HEK293T (cell line): ENCODE results near the gene CYP2W1.

Source experiments
- CTCF ChIA-PET: fragments of 350-600 bp; formaldehyde crosslinking; extraction: SDS; loops from one replicate; lab custom pipeline; 2021; ENCODE audit warnings: antibody characterized with exemption, inconsistent platforms; lab: Yijun Ruan, JAX
- POLR2A ChIA-PET: fragments of 350-600 bp; formaldehyde crosslinking; extraction: SDS; loops from one replicate; lab custom pipeline; 2020; ENCODE audit warnings: antibody characterized with exemption, inconsistent platforms; lab: Yijun Ruan, JAX
- DNase-seq: peaks from one replicate; pipeline ENCODE4 v3.0.0; 2012; ENCODE audit warnings: mixed read lengths; ENCODE audit errors: extremely low spot score
- ARNT ChIP-seq: fragments of 450-650 bp; IDR thresholded peaks from 2 replicates; pipeline ENCODE4 v1.6.1; 2017; ENCODE audit warnings: mild to moderate bottlenecking
- BHLHE40 ChIP-seq: fragments of 450-650 bp; IDR thresholded peaks from 2 replicates; pipeline ENCODE4 v1.6.1; 2016; ENCODE audit warnings: mild to moderate bottlenecking, moderate library complexity, borderline replicate concordance
- CTBP1 ChIP-seq: fragments of 450-650 bp; IDR thresholded peaks from 2 replicates; pipeline ENCODE4 v1.6.1; 2016; ENCODE audit warnings: borderline replicate concordance
- ELF4 ChIP-seq: fragments of 450-650 bp; IDR thresholded peaks from 2 replicates; pipeline ENCODE4 v1.6.1; 2017; ENCODE audit warnings: antibody characterized with exemption
- FOXA1 ChIP-seq: fragments of 450-650 bp; IDR thresholded peaks from 2 replicates; pipeline ENCODE4 v1.6.1; 2016; ENCODE audit warnings: mild to moderate bottlenecking
- FOXK2 ChIP-seq: fragments of 450-650 bp; IDR thresholded peaks from 2 replicates; pipeline ENCODE4 v1.6.1; 2016; ENCODE audit warnings: mild to moderate bottlenecking
- FOXM1 ChIP-seq: fragments of 450-650 bp; IDR thresholded peaks from 2 replicates; pipeline ENCODE4 v1.6.1; 2017; ENCODE audit warnings: mild to moderate bottlenecking, borderline replicate concordance
- HDGF ChIP-seq: fragments of 450-650 bp; IDR thresholded peaks from 2 replicates; pipeline ENCODE4 v1.6.1; 2017; ENCODE audit warnings: antibody characterized with exemption, borderline replicate concordance
- L3MBTL2 ChIP-seq: fragments of 450-650 bp; conservative IDR thresholded peaks from 2 replicates; pipeline ENCODE4 v1.6.1; 2016; ENCODE audit warnings: mild to moderate bottlenecking
- LEF1 ChIP-seq: fragments of 450-650 bp; IDR thresholded peaks from 2 replicates; pipeline ENCODE4 v1.6.1; 2017; ENCODE audit warnings: mild to moderate bottlenecking, borderline replicate concordance
- NFRKB ChIP-seq: fragments of 450-650 bp; IDR thresholded peaks from 2 replicates; pipeline ENCODE4 v1.6.1; 2016; ENCODE audit warnings: mild to moderate bottlenecking, moderate library complexity
- SP1 ChIP-seq: fragments of 450-650 bp; IDR thresholded peaks from 2 replicates; pipeline ENCODE4 v1.6.1; 2017
- SUZ12 ChIP-seq: fragments of 450-650 bp; IDR thresholded peaks from 2 replicates; pipeline ENCODE4 v1.6.1; 2016; ENCODE audit warnings: mild to moderate bottlenecking
- TARDBP ChIP-seq: fragments of 450-650 bp; IDR thresholded peaks from 2 replicates; pipeline ENCODE4 v1.6.1; 2016
- ZNF384 ChIP-seq: fragments of 450-650 bp; IDR thresholded peaks from 2 replicates; pipeline ENCODE4 v1.6.1; 2016
- TF ChIP-seq, protein P1 (sequence below): fragments of 450-650 bp; IDR thresholded peaks from 2 replicates; pipeline ENCODE4 v1.6.1; 2016

The CYP2W1 gene

DNA sequence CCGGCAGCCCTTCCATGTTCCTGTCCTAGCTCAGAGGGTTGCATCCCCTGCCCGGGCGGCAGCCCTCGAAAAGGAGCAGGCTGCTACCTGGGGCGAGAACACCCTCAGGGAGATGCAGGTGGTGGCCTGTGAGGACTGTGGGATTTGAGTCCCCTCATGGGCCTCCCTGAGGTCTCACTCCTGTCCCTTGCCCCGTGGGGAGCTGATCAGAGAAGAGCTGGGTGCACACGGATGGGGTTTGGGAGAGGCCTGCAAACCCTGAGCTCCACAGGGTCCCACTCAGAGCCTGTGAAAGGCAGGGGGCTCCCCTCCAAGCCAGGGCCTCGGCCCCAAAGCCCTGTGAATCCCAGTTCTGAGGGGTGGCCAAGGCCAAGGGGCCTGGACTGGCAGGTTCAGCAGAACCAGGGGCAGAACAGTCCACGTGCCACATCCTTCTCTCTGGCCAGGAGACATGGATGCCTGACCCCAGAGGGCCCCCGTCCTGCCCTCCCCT is 424 bp upstream of the CYP2W1 start:
- TF ChIP-seq FOXM1 (no peak), L3MBTL2 (no peak), SP1 (no peak), ZNF384 (no peak), ARNT (no peak), SUZ12 (no peak), NFRKB (no peak), LEF1 (no peak), FOXK2 (no peak)
- TF ChIP-seq, protein P1, sequence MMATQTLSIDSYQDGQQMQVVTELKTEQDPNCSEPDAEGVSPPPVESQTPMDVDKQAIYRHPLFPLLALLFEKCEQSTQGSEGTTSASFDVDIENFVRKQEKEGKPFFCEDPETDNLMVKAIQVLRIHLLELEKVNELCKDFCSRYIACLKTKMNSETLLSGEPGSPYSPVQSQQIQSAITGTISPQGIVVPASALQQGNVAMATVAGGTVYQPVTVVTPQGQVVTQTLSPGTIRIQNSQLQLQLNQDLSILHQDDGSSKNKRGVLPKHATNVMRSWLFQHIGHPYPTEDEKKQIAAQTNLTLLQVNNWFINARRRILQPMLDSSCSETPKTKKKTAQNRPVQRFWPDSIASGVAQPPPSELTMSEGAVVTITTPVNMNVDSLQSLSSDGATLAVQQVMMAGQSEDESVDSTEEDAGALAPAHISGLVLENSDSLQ = no peak
- DNase-seq = no peak
- ChIA-PET CTCF (interaction anchor here (0.9 kb wide), 2 partner anchors 10 to 103 kb away, joined by 3 read pairs; no protein-coding TSS in a partner anchor), POLR2A (interaction anchor here (1.2 kb wide), 1 partner anchor 11 kb away, joined by 3 read pairs; no protein-coding TSS in a partner anchor)

DNA sequence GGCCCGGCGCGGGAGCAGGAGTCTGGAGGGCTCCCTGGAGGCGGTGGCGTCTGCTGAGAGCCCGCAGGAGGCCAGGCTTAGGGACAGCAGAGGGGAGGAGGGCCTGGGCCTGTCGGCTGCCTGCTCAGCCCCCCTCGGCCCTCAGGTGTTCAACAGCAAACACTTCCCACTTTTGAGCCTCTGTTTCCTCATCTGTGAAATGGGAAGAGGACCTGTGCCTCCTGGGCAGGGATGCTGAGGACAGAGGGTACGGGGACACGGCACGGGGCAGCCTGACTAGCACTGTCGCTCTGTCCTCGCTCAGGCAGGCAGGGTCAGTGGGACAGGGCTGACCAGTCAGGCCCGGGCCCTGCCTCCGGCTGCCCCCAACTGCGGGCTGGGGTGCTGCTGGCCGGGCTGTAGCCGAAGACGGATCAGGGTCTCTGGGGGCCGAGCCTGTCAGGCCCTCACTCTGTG is 663 bp downstream of the CYP2W1 start:
- ChIA-PET CTCF (no interaction called here), POLR2A (no interaction called here)
- TF ChIP-seq, protein P1 = no peak
- TF ChIP-seq CTBP1 (no peak), L3MBTL2 (no peak), FOXK2 (no peak), SP1 (no peak), BHLHE40 (no peak), HDGF (no peak), FOXA1 (no peak), SUZ12 (no peak), ARNT (no peak), ELF4 (no peak), NFRKB (no peak), FOXM1 (no peak)
- DNase-seq = no peak

- DNase-seq = no peak
- POLR2A ChIA-PET = no interaction called here
- TF ChIP-seq BHLHE40 (no peak), TARDBP (no peak), HDGF (no peak), LEF1 (no peak), CTBP1 (no peak), ELF4 (no peak), ARNT (no peak), ZNF384 (no peak), FOXK2 (no peak), SP1 (no peak)
- CTCF ChIA-PET = no interaction called here
These were observed 1.6 kb downstream of the CYP2W1 start for GRCh38 chr7:984361-985126.

- CTCF ChIA-PET = no interaction called here
- POLR2A ChIA-PET = no interaction called here
- DNase-seq = no peak
- TF ChIP-seq BHLHE40 (no peak), FOXK2 (no peak), SUZ12 (no peak), SP1 (no peak), NFRKB (no peak)
These were observed 2.1 kb downstream of the CYP2W1 start for GRCh38 chr7:985127-985416.

DNA sequence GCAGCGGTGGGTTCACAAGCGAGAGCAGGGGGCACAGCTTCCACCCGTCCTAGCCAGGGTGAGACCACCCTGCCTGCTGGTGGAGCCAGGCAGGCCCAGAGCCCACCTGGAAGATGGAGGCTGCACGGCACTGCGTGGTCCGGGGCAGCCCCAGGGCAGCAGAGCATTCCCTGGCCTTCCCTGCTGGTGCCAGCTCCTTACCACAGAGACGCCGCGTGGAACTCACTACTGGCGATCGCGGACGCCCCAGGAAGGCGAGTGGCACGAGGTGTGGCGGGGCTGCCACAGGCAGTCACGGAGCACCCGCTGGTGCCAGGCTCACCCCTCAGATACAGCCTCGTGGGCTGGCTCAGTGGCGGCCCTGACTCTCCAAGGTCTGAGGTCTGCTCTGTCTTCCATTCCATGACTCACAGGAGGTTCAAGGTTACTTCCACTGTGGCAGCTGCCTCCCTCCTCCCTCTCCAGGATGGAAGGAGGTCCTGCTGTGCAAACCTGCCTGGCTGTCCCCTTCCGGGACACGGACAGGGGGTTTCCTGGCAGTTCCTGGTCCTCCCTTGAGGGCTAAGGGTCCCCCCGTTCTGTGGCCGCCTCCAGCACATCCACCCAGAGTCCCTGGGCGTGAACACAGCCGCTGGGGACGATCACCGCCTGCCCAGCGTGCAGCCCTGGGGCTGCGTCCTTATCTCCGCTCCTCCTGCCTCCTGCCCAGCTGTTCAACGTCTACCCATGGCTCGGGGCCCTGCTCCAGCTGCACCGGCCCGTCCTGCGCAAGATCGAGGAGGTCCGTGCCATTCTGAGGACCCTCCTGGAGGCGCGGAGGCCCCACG is 3.1 kb downstream of the CYP2W1 start:
- TF ChIP-seq TARDBP = no peak
- TF ChIP-seq ELF4 = no peak
- TF ChIP-seq FOXK2 = no peak
- no peak for TF ChIP-seq SUZ12
- TF ChIP-seq BHLHE40 = no peak
- no peak for TF ChIP-seq L3MBTL2
- no peak for TF ChIP-seq ARNT
- TF ChIP-seq LEF1 = no peak
- TF ChIP-seq SP1 = no peak
- TF ChIP-seq ZNF384 = no peak
- no peak for TF ChIP-seq FOXM1
- no peak for TF ChIP-seq CTBP1
- TF ChIP-seq, protein P1 = no peak
- TF ChIP-seq FOXA1 = no peak
- no peak for TF ChIP-seq HDGF
- TF ChIP-seq NFRKB = no peak
- DNase-seq = no peak
- ChIA-PET CTCF (interaction anchor here (0.6 kb wide), 1 partner anchor 28 kb away, joined by 3 read pairs; no protein-coding TSS in a partner anchor), POLR2A (interaction anchor here (1.5 kb wide), 1 partner anchor 11 kb away, joined by 7 read pairs; the partner anchor contains the start of gene COX19)
